Stimulated activated CD4-positive, alpha-beta T cell treated with anti-CD3 and anti-CD28 coated beads, Interleukin-15, amount 100 ng/mL, for 1 hour (primary cell): ENCODE results near the gene PRKN.
"Not testable (repeated sequence)": the region's sequence is repeated elsewhere in the genome, so short reads cannot be mapped to it uniquely, and the experiment has no call there.

Source experiments
- DNase-seq, 2 donors: peaks; one replicate each; pipeline ENCODE4 v3.0.0-alpha.2; 2020; ENCODE audit warnings: low read depth in 1 of 2, low spot score in 1 of 2

The PRKN gene

DNA sequence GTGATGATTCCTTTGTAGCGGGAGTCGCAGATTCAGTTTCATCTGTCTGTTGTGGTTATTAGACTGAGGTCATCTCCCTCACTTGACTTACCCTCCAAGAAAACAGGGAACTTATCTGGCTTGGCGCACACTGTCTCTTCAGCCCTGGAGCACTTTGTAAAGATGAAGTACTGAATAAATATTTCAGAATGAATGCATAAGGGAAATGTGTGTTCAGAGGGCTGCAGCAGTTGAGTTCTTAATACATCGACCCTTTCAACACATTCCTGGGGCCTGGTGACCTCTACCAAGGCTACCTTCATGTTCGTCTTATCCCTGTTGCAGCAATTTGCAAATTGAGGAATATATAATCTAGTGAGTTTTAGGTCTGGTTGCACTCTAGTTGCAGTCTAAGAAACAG lies 801.2 kb downstream of the PRKN start:
- no peak for DNase-seq

DNA sequence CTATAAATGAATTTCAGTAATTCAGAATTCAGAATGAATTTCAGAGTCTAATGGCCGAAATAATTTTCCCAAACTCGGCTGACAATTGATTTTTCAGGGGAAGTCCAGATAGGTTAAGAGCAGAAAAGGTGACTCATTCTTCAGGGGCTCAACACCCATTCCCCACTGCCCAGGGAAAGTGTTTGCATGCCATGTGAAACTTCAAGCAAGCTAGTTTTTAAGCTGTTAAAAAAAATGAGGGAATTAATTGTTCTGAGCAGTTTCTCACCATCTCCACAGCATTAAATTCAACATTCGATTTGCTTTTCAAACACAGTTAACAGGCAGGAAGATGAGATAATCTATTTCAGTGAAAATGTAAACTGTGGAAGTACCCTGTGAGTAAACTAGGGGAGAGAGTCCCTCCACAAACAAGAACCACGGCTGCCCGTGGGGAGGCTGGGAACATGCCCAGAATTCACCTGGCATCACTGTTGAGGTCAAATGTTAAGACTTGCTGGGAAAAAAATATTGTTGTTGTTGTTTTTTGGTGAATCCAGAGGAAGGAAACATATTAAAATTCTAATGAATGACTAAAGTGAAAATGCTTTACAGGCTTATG lies 803.0 kb downstream of the PRKN start:
- no peak for DNase-seq

DNA sequence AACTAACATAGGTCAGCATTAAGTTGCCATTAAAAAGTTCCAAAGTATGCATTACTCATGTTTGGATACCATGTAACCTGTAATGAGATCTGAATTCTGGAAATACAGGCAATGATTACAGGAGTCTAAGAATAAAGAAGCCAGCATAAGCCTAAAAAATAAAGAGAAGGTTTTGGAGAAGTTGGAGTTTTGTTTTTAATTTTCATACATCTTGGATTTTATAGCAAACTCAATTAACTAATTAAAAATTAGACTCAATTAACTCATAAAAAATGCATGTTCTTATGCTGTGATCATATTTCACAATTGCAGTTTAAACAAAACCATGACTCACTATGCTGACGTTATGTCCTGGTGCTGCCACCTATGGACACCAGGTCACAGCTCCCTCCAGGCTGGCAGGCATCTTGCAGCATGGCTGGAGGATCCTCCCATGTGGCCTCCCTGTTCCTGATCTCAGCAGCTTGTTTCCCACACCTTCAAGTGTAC lies 804.9 kb downstream of the PRKN start:
- no peak for DNase-seq

DNA sequence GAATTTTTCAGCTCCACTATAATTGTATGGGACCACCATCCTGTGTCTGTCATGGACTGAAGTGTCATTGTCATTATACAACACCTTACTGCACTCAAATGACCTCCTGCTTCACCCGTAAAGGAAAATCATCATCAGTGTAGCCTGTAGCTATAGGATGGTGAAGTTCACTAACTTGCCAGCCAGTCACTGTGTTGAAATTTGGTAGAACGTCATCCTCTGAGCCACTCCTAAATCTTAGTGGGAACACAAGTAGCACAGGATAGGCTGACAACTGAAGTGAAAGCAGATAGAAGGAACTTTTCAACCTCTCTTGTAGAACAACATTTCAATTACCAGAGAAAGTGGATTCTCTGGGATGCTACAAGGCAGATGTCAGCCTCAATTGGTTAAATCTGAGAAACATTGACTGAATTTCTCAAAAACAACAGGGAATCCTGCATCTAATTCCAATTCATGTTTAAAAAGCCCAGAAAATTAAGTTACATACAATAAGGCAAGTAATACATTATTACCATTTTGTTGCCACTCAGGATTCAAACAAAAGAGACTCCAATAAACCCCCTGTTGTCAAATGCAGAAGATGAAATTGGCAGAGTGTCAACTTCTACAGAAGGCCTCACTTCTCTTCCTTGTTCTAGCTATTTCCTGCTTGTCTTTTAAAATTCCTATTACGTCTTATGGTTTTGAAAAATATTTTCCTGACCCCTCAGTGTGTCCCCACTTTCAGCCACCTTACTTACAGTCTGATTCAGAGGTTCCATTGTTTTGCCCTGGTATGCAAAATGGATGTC lies 805.8 kb downstream of the PRKN start:
- no peak for DNase-seq

DNA sequence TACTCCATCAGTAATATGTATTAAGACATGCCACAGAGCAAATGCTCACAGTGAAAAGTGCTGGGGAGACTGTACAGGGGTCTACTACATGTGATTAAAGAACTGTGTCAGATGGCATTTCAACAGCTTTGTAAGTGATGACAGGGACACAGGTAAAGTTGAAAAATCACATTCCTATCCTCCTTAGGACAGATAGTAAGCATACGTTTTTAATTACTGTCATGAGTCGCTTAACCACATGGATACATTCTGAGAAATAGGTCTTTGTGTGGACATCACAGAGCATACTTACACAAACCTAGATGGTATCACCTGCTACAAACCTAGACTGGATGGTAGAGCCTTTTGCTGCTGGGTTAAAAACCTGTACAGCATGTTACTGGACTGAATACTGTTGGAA lies 807.9 kb downstream of the PRKN start:
- no peak for DNase-seq

DNA sequence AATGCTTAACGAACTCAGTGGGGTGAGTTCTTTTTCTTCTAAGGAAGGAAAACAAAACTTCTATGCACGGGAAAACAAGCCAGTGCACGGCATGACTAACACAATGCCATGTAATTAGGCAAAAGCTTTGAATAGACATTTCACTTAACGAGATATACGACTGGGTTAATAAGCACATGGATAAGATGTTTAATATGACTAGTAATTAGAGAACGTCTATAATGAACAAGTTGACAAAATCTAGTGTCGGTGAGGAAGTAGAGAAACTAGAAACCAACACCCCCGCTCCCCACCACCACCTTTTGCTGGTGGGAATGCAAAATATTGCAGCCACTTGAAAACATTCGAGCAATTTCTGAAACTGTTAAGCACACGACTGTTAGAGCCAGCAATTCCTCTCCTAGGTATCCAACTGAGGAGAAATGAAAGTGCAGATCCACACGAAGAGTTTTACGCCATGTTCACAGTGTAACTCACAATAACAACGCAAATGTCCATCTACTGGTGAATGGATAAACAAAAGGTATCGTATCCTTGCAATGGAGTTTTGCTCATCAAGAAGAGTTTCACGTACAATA lies 808.8 kb downstream of the PRKN start:
- DNase-seq: no peak

DNA sequence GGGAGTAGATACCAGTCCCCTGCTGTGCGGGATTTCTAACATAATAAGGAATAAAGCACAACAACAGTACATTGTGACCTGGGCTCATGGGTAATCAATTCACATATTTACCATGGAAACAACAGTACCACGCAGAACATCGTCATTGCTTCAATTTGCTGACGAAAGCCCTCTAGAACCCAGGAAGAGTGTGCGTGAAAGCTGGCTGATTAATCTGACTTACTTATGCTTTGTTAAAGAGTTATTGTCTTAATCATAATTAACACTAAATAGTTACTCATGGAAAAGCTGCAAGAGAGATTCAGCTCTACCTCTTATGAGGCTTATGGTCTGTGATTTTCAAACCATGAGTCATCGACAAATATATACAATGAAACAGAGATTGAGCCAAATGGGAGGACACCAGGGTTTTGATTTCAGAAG lies 809.4 kb downstream of the PRKN start:
- no peak for DNase-seq

DNA sequence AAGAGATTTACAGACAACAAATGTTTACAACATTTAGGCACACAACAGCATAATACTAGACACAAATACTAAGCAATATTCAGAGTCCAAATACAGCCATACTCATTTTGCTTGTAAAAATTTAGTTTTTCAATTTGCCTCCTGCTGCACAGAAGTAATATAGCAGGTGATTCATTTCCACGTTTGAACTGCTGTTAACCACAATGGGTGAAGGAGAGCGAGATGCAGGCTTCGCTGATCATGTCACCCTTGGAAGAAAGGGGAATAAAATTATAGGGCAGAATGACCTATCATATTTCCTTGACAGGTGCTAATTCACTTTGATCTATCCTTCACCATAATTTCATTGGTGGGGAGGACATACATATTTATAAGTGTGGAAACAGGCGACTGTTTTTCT lies 809.9 kb downstream of the PRKN start:
- DNase-seq: no peak

DNA sequence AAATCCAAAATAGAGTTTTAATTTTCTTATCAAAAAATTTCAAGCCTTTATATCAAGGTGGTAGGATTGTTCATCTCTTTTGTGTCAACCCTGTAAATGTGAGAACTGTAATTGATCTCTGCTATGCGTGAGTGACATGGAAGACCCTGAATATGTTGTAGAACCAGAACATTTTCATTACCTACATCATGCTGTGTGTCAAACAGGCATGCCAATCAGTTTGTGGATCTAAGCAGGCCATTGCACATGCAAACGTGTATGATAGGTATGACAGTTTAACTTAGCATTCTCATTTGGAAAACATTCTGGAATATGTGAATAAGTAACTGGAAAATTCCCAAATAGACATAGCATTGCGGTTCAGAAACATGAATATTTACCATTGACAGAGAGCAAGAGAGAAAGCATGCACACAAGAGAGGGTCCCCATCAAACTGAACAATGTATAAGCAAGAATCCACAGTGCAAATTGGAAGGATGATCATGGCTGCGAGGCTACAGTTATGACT lies 812.1 kb downstream of the PRKN start:
- no peak for DNase-seq

DNA sequence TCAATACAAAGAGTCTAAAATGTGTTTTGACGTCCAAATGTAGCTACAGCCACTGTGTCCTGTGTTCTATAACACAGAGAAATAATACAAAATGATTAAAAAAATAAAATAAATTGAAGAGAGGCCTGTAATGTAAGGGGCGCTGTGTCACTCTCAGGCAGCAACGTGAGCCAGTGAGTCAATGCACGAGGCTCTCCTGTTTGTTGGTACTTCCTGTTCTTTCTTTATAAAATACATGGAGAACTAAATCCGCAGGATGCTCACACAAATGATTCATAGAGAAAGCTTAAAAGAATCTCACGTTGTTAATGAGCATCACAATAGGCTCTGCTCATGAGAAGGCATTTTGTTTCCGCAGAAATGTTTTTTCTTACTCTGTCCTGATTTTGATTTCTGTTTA lies 818.7 kb downstream of the PRKN start:
- no peak for DNase-seq

DNA sequence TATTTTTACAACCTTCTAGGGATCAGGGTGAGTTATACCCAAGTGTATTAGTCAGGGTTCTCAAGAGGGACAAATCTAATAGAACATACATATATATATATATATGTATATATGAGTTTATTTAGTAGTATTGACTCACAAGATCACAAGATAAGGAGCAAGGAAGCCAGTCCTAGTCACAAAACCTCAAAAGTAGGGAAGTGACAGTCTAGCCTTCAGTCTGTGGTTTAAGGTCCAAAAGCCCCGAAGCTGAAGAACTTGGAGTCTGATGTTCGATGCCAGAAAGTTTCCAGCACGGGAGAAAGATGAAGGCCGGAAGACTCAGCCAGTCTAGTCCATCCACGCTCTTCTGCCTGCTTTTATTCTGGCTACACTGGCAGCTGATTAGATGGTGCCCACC lies 821.0 kb downstream of the PRKN start:
- no peak for DNase-seq

DNA sequence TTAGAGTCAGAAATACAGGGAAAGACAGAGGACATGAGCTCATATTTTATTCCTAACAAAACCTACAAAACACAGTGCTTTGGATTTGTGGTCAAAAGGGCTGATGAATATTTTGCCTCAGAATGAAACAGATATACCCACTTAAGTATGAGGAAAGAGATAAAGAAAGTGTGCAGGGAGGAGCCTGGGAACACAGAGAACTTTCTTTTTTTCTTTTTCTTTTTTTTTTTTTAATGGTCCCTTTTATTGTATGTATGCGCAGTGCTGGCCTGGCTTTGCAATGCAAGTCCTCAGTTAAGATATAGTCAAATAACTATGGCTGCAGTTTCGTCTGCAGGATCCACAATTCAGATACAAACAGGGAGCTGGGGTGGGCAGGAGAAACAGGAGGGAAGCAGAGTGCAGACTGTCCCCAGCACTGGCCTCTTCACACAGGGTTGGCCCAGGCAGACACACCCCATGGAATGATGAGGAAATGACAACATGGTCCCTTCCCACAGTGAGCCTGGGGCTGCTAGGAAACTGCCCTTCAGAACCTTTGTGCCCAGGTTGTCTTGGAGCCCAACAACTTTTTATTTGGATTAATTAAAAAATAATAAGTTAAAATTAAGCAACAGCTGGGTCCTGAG lies 823.9 kb downstream of the PRKN start:
- DNase-seq: no peak

DNA sequence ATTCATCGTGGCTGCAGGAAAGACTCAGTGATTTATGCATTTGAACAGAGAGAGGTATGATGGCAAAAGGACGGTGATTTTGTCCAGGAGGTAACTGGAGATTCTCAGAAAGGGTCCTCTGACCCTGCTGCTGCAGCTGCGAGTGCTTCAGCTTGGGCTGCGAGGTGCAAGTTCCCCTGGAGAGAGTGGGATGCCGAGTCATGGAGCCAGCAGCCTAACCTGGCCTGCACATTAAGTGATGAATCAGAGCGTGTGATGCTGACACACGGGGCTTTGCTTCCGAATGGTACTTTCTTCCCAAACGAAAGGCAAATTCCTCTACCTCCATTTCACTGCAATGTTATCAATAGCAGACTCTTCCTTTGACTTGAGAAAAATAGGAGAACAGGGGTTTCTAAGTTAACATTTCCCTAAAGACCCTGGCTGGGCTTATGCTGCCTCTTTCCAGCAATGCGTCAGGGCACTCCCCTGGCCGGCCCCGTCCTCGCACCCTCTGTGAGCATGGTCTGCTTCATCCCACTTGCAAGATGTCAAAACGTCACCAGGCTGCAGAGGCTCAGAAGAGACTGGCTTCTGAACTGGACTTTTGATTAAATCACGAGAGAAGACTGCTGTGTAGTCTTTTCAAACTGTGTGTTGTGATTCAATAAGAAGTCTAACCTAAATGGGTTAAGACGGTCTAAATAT lies 825.7 kb downstream of the PRKN start:
- DNase-seq: no peak

DNA sequence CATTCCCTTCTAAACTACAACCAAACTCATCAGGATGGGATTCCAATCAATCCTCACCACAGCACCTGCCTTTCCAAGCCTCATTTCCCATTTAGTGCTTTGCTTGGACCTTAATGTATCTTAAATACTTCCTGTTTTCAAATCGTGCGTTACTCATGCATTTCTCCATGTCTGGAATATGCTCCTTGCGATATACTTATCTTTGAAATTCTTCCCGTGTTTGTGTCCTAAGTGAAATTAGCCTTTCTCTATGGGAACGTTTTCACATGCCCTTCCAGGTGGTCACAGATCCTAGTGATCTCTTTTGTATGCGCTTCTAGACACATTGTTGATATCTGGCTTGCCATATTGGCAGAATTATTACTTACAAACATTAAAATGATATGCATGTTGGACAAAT lies 833.1 kb downstream of the PRKN start:
- DNase-seq: no peak

DNA sequence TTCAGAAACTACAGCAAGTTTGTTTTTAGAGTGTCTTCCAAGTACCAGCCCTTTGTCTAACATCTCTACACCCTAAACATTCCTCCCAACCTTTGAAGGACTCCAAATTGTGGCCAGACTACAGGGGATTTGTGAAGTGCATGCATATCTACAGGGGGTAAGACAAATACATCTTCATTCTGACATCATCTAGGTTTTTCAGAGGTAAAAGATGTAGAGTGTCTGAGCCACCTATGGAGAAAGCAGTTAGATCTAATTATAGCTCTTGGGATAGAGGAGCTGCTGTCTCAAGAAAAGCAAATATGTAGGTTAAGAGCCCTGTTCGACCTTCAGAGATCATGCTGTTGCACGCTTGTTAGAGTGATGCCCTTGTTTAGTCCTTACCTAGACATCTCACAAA lies 836.0 kb downstream of the PRKN start:
- no peak for DNase-seq

DNA sequence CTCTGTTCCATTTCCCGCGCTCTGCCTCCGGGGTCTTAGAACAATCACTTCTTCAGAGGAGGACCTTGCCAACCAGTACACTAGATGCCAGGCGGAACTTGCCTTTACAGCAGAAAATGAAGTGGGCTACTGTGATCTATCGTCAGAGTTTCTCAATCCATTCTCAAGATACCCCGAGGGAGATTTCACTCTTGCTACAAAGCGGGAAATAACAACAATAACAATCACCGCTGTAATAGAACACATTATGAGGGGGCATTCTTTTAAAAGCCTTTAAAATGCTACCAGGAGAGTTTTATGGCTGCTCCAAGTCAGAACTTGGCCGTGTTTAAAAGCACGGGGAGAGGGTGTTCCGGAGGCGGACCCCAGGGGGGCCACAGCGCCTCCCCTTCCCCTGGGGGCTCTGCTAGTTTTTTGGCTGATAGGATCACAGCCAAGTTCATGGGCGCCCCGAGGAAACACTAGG lies 836.7 kb downstream of the PRKN start:
- DNase-seq: no peak

DNA sequence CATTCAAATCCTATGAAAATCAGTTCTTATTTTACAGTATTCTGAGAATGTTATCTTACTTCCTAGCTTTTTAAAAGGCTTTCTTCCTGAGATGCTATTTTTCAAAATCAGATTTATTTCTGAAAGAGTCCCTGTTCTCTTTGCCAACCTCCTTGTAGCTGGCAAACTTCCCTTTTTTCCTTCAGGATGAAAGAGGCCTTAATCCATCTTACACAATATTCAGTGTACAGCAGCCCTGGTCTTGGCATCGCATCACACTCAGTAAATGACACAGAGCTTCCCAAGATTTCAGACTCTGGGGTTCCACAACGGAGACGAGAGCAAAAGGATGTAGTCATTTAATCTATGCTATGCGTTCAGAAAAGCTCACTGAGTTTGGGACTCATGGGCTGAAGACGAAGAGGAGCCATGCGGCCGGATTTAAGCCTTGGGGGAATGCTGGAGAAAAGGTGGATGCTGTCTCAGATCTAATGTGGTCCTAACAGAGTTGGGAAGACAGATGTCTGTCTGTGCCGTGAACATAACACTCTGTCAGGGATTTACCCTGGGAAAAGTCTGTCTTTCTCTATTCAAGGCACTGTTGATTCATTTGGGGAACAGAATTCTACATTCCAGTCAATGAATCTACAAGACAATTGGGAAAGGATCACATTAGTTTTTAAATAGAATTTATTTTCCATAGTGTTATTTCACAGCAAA lies 837.3 kb downstream of the PRKN start:
- no peak for DNase-seq

DNA sequence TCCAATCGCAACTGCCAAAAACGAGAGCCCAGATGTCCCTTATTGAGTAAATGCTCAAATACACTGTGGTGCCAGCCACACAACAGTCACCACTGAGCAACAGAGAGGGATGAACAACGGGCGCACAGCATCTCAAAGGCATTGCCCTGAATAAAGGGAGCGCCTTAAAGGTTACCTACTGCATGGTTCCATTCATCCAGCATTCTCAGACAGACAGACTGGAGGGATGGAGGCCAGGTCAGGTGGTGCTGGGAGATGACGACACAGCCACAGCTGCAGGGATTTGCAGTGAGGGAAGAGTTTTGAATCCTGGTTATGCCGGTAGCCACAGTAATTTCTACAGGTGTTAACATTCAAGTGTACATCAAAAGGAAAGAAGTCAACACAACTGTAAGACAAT lies 838.2 kb downstream of the PRKN start:
- DNase-seq: no peak

DNA sequence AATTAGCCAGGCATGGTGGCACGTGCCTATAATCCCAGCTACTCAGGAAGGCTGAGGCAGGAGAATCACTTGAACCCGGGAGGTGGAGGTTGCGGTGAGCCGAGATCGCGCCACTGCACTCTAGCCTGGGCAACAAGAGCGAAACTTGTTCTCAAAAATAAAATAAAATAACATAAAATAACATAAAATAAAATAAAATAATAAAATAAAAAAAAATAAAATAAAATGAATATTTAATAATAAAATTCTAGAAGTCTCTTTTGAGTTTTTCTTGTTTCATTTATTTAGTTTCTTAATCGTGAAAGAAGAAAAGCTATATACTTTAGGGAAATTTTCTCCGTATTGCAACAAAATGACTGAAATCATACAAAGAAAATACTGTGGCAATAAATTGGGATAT lies 841.0 kb downstream of the PRKN start:
- not testable (repeated sequence) for DNase-seq

DNA sequence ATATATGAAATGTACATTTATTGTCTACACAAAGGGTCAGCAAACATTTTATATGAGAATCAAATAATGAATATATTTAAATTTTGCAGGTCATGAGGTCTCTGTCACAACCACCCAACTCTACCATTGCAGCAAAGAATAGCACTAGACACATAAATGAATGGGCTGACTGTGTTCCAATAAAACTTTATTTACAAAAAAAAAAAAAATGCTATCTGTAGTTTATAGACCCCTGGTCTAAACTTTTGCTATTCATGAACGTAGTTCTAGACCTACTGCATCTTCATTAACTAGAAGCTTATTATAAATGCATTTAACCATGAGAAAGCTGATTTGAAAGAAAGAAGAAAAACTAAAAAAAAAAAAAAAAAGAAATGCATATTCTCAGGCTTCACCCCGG lies 842.8 kb downstream of the PRKN start:
- no peak for DNase-seq
